GM23338 (cell line): ENCODE measurements around the gene SH3TC2. TPM values are rescaled to one million over a fixed set of nuclear protein-coding genes. Genes with fewer than 3 reads are reported as not detected.

ENCODE experiments used
- ATAC-seq: fragments of 200-7000 bp; cut with Tn5 transposase; 3 replicates; pipeline ENCODE4 v1.9.1; 2020
- DNase-seq: peaks from one replicate; pipeline ENCODE4 v3.0.0-alpha.2; 2015; ENCODE audit warnings: low spot score
- H2AFZ ChIP-seq: fragments of 200-600 bp; sonication (generic); 2 replicates; pipeline ENCODE4 v1.8.0; 2016; ENCODE audit warnings: antibody characterized with exemption, mild to moderate bottlenecking, moderate library complexity
- H3F3A ChIP-seq: fragments of 200-600 bp; sonication (generic); replicated peaks from 2 replicates; pipeline ENCODE4 v1.8.0; 2017; ENCODE audit warnings: antibody characterized with exemption, mixed run types, low read depth
- H3K27ac ChIP-seq: fragments of 200-600 bp; sonication (generic); 2 replicates; pipeline ENCODE4 v1.6.1; 2016; ENCODE audit warnings: low read depth
- H3K27me3 ChIP-seq: fragments of 200-600 bp; sonication (generic); 2 replicates; pipeline ENCODE4 v1.8.0; 2016; ENCODE audit warnings: mild to moderate bottlenecking, mixed run types, moderate library complexity; ENCODE audit not compliant: insufficient read depth
- H3K36me3 ChIP-seq: fragments of 200-600 bp; sonication (generic); 2 replicates; pipeline ENCODE4 v1.8.0; 2016; ENCODE audit warnings: mild to moderate bottlenecking; ENCODE audit not compliant: insufficient read depth
- H3K4me1 ChIP-seq: fragments of 200-600 bp; sonication (generic); 2 replicates; pipeline ENCODE4 v1.8.0; 2016; ENCODE audit warnings: mild to moderate bottlenecking, moderate library complexity; ENCODE audit not compliant: insufficient read depth
- H3K4me2 ChIP-seq: fragments of 200-600 bp; sonication (generic); 2 replicates; pipeline ENCODE4 v1.7.1; 2017; ENCODE audit warnings: mixed run types
- H3K4me3 ChIP-seq: fragments of 200-600 bp; sonication (generic); 2 replicates; pipeline ENCODE4 v1.6.1; 2016; ENCODE audit warnings: mixed run types
- H3K79me2 ChIP-seq: fragments of 200-600 bp; sonication (generic); replicated peaks from 2 replicates; pipeline ENCODE4 v1.8.0; 2017; ENCODE audit warnings: mild to moderate bottlenecking; ENCODE audit not compliant: insufficient read depth
- H3K9me2 ChIP-seq: fragments of 200-600 bp; sonication (generic); 2 replicates; pipeline ENCODE4 v1.8.0; 2017; ENCODE audit not compliant: insufficient read depth
- H4K20me1 ChIP-seq: fragments of 200-600 bp; sonication (generic); replicated peaks from 2 replicates; pipeline ENCODE4 v1.8.0; 2017; ENCODE audit warnings: mild to moderate bottlenecking; ENCODE audit not compliant: insufficient read depth
- H3K27ac Mint-ChIP-seq: 2 replicates; pipeline ENCODE4 v1.8.0; 2020; ENCODE audit warnings: inconsistent platforms, mild to moderate bottlenecking, moderate library complexity, mixed read lengths
- H3K27me3 Mint-ChIP-seq: 3 replicates; pipeline ENCODE4 v1.8.0; 2022; ENCODE audit warnings: low read depth, mild to moderate bottlenecking, moderate library complexity, mixed read lengths, inconsistent platforms; ENCODE audit not compliant: insufficient read depth, poor library complexity
- H3K36me3 Mint-ChIP-seq: 3 replicates; pipeline ENCODE4 v1.8.0; 2021; ENCODE audit warnings: low read depth, mild to moderate bottlenecking, inconsistent platforms, moderate library complexity, mixed read lengths
- H3K4me1 Mint-ChIP-seq: 3 replicates; pipeline ENCODE4 v1.8.0; 2020; ENCODE audit warnings: mild to moderate bottlenecking, inconsistent platforms, mixed read lengths
- H3K4me3 Mint-ChIP-seq: 3 replicates; pipeline ENCODE4 v1.8.0; 2021; ENCODE audit warnings: moderate library complexity, mild to moderate bottlenecking, inconsistent platforms, mixed read lengths
- H3K9me3 Mint-ChIP-seq: 3 replicates; pipeline ENCODE4 v1.8.0; 2020; ENCODE audit warnings: moderate library complexity, mild to moderate bottlenecking, inconsistent platforms, mixed read lengths
- CREB1 ChIP-seq: fragments of 250-450 bp; sonication (Bioruptor Pico); IDR thresholded peaks from 2 replicates; pipeline ENCODE4 v1.5.0; 2020; ENCODE audit warnings: low read depth, mild to moderate bottlenecking, moderate library complexity
- CTCF ChIP-seq, 2 experiments: fragments of 200-600 bp in 1 of 2; sonication (generic) in 1 of 2; conservative IDR thresholded peaks; 2 replicates each; pipeline versions ENCODE4 v1.5.1 to v1.6.1; 2016 to 2017; ENCODE audit warnings: antibody characterized with exemption in 2 of 2, low read depth in 2 of 2, mild to moderate bottlenecking in 2 of 2, moderate library complexity in 1 of 2
- ETS1 ChIP-seq: IDR thresholded peaks from 2 replicates; pipeline ENCODE4 v1.6.1; 2016; ENCODE audit warnings: antibody characterized with exemption
- EZH2 ChIP-seq: fragments of 200-600 bp; sonication (generic); IDR thresholded peaks from one replicate; pipeline ENCODE4 v1.8.0; 2017; ENCODE audit warnings: antibody characterized with exemption, mild to moderate bottlenecking, low read depth; ENCODE audit not compliant: unreplicated experiment
- EZH2phosphoT487 ChIP-seq: fragments of 200-600 bp; sonication (generic); IDR thresholded peaks from one replicate; pipeline ENCODE4 v1.8.1; 2018; ENCODE audit warnings: antibody characterized with exemption; ENCODE audit not compliant: unreplicated experiment
- JUNB ChIP-seq: IDR thresholded peaks from one replicate; pipeline ENCODE4 v1.6.1; 2016; ENCODE audit warnings: antibody characterized with exemption; ENCODE audit not compliant: unreplicated experiment
- NANOG ChIP-seq: IDR thresholded peaks from 2 replicates; pipeline ENCODE4 v1.6.1; 2016; ENCODE audit warnings: antibody characterized with exemption, borderline replicate concordance
- POLR2AphosphoS5 ChIP-seq: IDR thresholded peaks from 2 replicates; pipeline ENCODE4 v1.6.1; 2016; ENCODE audit warnings: antibody characterized with exemption, low read depth
- REST ChIP-seq: IDR thresholded peaks from one replicate; pipeline ENCODE4 v1.6.1; 2018; ENCODE audit warnings: antibody characterized with exemption; ENCODE audit not compliant: unreplicated experiment
- STAT1 ChIP-seq: IDR thresholded peaks from one replicate; pipeline ENCODE4 v1.6.1; 2016; ENCODE audit warnings: antibody characterized with exemption; ENCODE audit not compliant: unreplicated experiment
- ZNF114 ChIP-seq: fragments of 250-450 bp; sonication (Bioruptor Pico); IDR thresholded peaks from 2 replicates; pipeline ENCODE4 v1.5.0; 2020; ENCODE audit warnings: mild to moderate bottlenecking, moderate library complexity
- ZNF331 ChIP-seq: fragments of 250-450 bp; sonication (Bioruptor Pico); IDR thresholded peaks from 2 replicates; pipeline ENCODE4 v1.5.0; 2020; ENCODE audit warnings: low read depth, mild to moderate bottlenecking, moderate library complexity
- polyA plus RNA-seq: library from polyadenylated mRNA; unstranded; fragments of >200 nt; fragmentation: Nextera tagmentation; extraction: Ambion mirVana; gene quantifications from 2 replicates; pipeline ENCODE4 v1.2.1, GENCODE V29; 2016
- total RNA-seq: library from RNA; depleted of rRNA; stranded (reverse); fragments of >200 nt; shearing (Covaris generic); gene quantifications from 2 replicates; pipeline ENCODE4 v1.2.3, GENCODE V29; 2014

The SH3TC2 gene
- total and polyA plus RNA-seq, 2 experiments from 2014 or later, result 0.10 to 0.17 TPM

- H3K27ac Mint-ChIP-seq, result no peak overlapping the region
- H3K27ac ChIP-seq, result no peak overlapping the region
- peak overlapping the region; percentile 85 for H2AFZ ChIP-seq
- peaks cover 4% of the 10 kb centered on the region; the same call in 2 of the 3 replicates for H3K4me1 Mint-ChIP-seq
- H3K4me3 ChIP-seq, result no peak overlapping the region
- H3K9me3 Mint-ChIP-seq, result no peaks in the 10 kb centered on the region
- DNase-seq, result no peak
- no peaks in the 10 kb centered on the region for H3K9me2 ChIP-seq
- H3K27me3 Mint-ChIP-seq, result peaks cover 3% of the 10 kb centered on the region
- ATAC-seq, result no peak
- no peak overlapping the region for H3K4me3 Mint-ChIP-seq
- TF ChIP-seq EZH2phosphoT487 (no peak), ETS1 (no peak)
- H3K4me1 ChIP-seq, result no peaks in the 10 kb centered on the region
- no peaks in the 10 kb centered on the region for H4K20me1 ChIP-seq
- H3K4me2 ChIP-seq, result no peak overlapping the region
- no peaks in the 10 kb centered on the region for H3F3A ChIP-seq
- no peaks in the 10 kb centered on the region for H3K79me2 ChIP-seq
- no peaks in the 10 kb centered on the region for H3K36me3 Mint-ChIP-seq
- H3K36me3 ChIP-seq, result no peaks in the 10 kb centered on the region
- H3K27me3 ChIP-seq, result no peaks in the 10 kb centered on the region
Observed at GRCh38 chr5:148963664-148964063, 99.2 kb downstream of the SH3TC2 start.

- peaks cover 3% of the 10 kb centered on the region for H3K27me3 Mint-ChIP-seq
- Histone ChIP-seq H2AFZ (no peak overlapping the region), H3K79me2 (no peaks in the 10 kb centered on the region), H3K36me3 (no peaks in the 10 kb centered on the region), H3F3A (no peaks in the 10 kb centered on the region), H3K4me1 (no peaks in the 10 kb centered on the region), H3K27ac (no peak overlapping the region), H3K9me2 (no peaks in the 10 kb centered on the region), H3K27me3 (no peaks in the 10 kb centered on the region), H4K20me1 (no peaks in the 10 kb centered on the region), H3K4me2 (no peak overlapping the region), H3K4me3 (no peak overlapping the region)
- DNase-seq, result no peak
- H3K36me3 Mint-ChIP-seq, result no peaks in the 10 kb centered on the region
- H3K9me3 Mint-ChIP-seq, result no peaks in the 10 kb centered on the region
- no peaks in the 10 kb centered on the region; the same call in 2 of the 3 replicates for H3K4me1 Mint-ChIP-seq
- H3K4me3 Mint-ChIP-seq, result no peak overlapping the region
- no peak overlapping the region for H3K27ac Mint-ChIP-seq
- ATAC-seq, result no peak
- TF ChIP-seq CREB1 (CRISPR knock-in tag), result no peak
- no peak for TF ChIP-seq ETS1
- no peak for TF ChIP-seq NANOG
- no peak for TF ChIP-seq STAT1
- TF ChIP-seq POLR2AphosphoS5, result no peak
- no peak for TF ChIP-seq ZNF331 (CRISPR knock-in tag)
- no peak for TF ChIP-seq REST
- TF ChIP-seq JUNB, result no peak
- no peak for TF ChIP-seq ZNF114 (CRISPR knock-in tag)
- TF ChIP-seq EZH2phosphoT487, result no peak
- no peak for TF ChIP-seq EZH2
- no peak for TF ChIP-seq CTCF (conservative IDR thresholded peaks at IDR 0.05; ENCODE audit: low read depth in 2 of 2)
Observed at GRCh38 chr5:148962761-148963324, 100.0 kb downstream of the SH3TC2 start.
